ENCODE data around the gene ELOF1. TPM values are rescaled to one million over a fixed set of nuclear protein-coding genes. Genes with fewer than 3 reads are reported as not detected.

The ELOF1 gene
- total RNA-seq, 1 donor from 2014 or later, result 46.0 TPM

DNA sequence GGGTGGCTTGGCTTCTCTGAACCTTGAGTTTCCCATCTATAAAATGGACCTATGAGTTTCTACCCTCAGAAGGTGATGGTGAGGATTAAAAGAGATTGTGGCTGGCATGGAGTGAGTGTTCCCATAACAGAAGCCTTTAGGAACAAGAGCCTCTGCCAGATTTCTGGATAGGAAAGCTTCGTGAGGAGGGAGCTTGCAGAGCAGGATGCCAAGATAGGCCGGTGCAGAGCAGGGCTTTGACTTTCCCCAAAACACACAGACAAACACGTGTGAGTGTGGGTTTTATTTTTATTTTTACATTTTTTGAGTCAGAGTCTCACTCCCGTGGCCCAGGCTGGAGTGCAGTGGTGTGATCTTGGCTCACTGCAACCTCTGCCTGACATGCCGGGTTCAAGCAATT, 24.1 kb downstream of the ELOF1 start:
- no peaks in the 10 kb centered on the region for H3K9me3 Mint-ChIP-seq
- H3K4me3 Mint-ChIP-seq, result peak overlapping the region; percentile 67
- H3K27me3 Mint-ChIP-seq (ENCODE audit: low read depth), result no peaks in the 10 kb centered on the region
- TF ChIP-seq, protein P1, sequence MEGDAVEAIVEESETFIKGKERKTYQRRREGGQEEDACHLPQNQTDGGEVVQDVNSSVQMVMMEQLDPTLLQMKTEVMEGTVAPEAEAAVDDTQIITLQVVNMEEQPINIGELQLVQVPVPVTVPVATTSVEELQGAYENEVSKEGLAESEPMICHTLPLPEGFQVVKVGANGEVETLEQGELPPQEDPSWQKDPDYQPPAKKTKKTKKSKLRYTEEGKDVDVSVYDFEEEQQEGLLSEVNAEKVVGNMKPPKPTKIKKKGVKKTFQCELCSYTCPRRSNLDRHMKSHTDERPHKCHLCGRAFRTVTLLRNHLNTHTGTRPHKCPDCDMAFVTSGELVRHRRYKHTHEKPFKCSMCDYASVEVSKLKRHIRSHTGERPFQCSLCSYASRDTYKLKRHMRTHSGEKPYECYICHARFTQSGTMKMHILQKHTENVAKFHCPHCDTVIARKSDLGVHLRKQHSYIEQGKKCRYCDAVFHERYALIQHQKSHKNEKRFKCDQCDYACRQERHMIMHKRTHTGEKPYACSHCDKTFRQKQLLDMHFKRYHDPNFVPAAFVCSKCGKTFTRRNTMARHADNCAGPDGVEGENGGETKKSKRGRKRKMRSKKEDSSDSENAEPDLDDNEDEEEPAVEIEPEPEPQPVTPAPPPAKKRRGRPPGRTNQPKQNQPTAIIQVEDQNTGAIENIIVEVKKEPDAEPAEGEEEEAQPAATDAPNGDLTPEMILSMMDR (IDR thresholded peaks at IDR 0.05; ENCODE audit: unreplicated experiment), result no peak
- H3K36me3 Mint-ChIP-seq, result no peaks in the 10 kb centered on the region
- DNase-seq (ENCODE audit: low spot score in 2 of 2, unreplicated experiment in 2 of 2), result no peak
- H3K4me1 Mint-ChIP-seq, result peaks cover 16% of the 10 kb centered on the region
- peak overlapping the region; percentile 63 for H3K27ac Mint-ChIP-seq

DNA sequence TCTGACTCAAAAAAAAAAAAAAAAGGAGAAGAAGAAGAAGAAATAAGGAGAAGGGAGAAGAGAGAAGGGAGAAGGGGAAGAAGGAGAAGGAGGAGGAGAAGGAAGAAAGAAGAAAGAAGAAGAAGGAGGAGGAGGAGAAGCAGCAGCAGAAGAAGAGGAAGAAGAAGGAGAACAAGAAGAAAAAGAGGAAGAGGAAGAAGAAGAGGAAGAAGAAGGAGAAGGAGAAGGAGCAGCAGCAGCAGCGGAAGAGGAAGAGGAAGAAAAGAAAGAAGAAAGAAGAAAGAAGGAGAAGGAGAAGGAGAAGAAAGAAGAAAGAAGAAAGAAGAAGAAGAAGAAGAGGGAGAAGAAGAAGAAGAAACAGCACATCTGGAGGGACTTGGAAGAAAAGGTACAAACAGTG, 24.5 kb downstream of the ELOF1 start:
- H3K27ac Mint-ChIP-seq, result peak overlapping the region; percentile 63

DNA sequence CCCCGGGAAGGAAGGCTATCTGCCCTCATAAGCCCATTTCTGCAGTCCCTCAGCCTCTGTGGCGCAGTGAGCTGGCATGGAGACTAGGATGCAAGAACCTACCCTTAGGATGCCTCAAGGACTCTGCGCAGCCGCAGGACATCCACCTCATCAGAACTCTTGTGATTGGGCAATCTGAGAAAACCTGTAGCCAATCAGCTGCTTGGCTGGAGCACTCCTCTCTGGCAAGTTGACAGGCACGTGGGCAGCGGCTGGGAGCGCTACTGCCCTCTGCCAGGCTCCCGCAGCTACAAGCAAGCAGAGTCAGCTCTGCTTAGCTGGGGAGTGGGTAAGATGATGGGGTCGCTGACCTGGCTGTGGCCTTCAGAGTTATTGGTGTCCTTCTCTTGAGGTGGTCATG, 28.6 kb downstream of the ELOF1 start:
- H3K36me3 Mint-ChIP-seq, result peaks cover 3% of the 10 kb centered on the region
- no peak overlapping the region for H3K27ac Mint-ChIP-seq
- H3K4me1 Mint-ChIP-seq, result peaks cover 10% of the 10 kb centered on the region
- no peak overlapping the region for H3K4me3 Mint-ChIP-seq
- TF ChIP-seq, protein P1 (IDR thresholded peaks at IDR 0.05; ENCODE audit: unreplicated experiment), result no peak
- H3K27me3 Mint-ChIP-seq (ENCODE audit: low read depth), result no peaks in the 10 kb centered on the region
- H3K9me3 Mint-ChIP-seq, result no peaks in the 10 kb centered on the region
- DNase-seq (ENCODE audit: low spot score in 2 of 2, unreplicated experiment in 2 of 2), result no peak

More for the DNA sequence above, 24.5 kb downstream of the ELOF1 start:
- TF ChIP-seq, protein P1 (IDR thresholded peaks at IDR 0.05; ENCODE audit: unreplicated experiment), result no peak
- Mint-ChIP-seq H3K36me3 (no peaks in the 10 kb centered on the region), H3K4me3 (peak overlapping the region; percentile 2), H3K27me3 (ENCODE audit: low read depth) (no peaks in the 10 kb centered on the region), H3K4me1 (peaks cover 16% of the 10 kb centered on the region), H3K9me3 (no peaks in the 10 kb centered on the region)
- no peak for DNase-seq (ENCODE audit: low spot score in 2 of 2, unreplicated experiment in 2 of 2)

DNA sequence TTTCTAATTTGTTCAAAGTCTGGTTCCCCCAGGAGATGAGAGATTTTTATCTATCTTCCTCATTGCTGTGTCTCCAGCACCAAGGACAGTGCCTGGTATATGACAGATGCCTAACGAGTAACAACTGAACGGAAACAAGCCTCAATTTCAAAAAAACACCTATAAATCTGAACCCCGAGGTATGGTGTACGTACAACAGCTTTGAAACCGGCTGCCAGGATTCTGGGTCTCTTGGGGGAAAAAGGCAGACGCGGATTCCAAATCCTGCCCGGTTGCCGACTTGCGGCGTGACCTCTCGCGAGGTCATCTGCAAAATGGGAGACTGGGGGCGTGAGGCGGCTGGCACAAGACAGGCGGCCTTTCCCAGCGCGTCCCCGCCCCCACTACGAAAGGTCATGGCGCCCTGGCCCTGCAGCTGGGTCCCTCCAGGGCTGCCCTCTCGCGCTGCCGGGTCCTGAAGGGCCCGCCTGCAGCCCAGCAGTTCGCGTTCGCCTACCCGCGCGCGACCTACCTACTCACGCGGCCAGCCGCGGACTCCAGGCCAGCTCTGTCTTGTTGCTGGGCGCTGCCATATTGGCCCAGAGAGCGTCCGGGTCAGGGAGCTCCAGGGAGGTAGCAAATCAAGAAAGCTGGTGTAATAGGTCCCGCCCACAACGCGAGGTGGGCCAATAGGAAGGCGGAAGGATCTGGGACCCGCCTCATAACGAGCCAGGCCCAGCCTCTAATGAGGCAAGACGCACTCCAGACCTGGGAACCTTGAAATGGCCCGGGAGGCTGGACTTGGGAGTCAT, 30.3 kb downstream of the ELOF1 start, which contains the start of gene ECSIT:
Gene ECSIT, minus strand, starts transcription at position 584 of the 791 bp plus-strand sequence. CDS start 9,964 bp downstream, outside the sequence.
- DNase-seq (ENCODE audit: low spot score in 2 of 2, unreplicated experiment in 2 of 2), result peak; percentile 78 to 88
- Mint-ChIP-seq H3K36me3 (peaks cover 3% of the 10 kb centered on the region), H3K9me3 (no peaks in the 10 kb centered on the region), H3K27me3 (ENCODE audit: low read depth) (no peaks in the 10 kb centered on the region), H3K4me3 (peak within 1 kb of the TSS; percentile 98), H3K27ac (peak within 1 kb of the TSS; percentile 97), H3K4me1 (peaks cover 8% of the 10 kb centered on the region)
- TF ChIP-seq, protein P1 (IDR thresholded peaks at IDR 0.05; ENCODE audit: unreplicated experiment), result no peak

DNA sequence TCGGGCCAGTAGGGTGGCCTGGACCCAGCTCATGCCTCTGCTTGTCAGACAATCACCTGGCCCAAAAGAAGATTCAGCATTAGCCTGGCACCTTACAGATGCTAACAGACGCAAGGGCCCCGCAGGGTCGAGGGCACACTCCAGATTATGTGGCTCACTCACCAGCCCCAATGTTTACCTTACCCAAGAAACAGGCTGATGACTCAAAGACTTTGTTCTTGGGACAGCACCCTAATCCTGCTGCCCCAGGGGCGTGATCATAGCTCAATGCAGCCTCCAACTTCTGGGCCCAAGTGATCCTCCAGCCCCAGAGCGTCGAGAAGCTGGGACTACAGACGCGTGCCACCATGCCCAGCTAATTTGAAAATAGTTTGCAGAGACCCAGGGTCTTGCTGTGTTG, 39.9 kb downstream of the ELOF1 start:
- no peak overlapping the region for H3K4me3 Mint-ChIP-seq
- TF ChIP-seq, protein P1 (IDR thresholded peaks at IDR 0.05; ENCODE audit: unreplicated experiment), result no peak
- H3K36me3 Mint-ChIP-seq, result peaks cover 9% of the 10 kb centered on the region
- DNase-seq (ENCODE audit: low spot score in 2 of 2, unreplicated experiment in 2 of 2), result no peak
- no peak overlapping the region for H3K27ac Mint-ChIP-seq
- H3K27me3 Mint-ChIP-seq (ENCODE audit: low read depth), result no peaks in the 10 kb centered on the region
- no peaks in the 10 kb centered on the region for H3K9me3 Mint-ChIP-seq
- H3K4me1 Mint-ChIP-seq, result no peaks in the 10 kb centered on the region

Data from mesothelial cell of epicardium (in vitro differentiated cells).